Common myeloid progenitor, CD34-positive (primary cell): ENCODE data around the gene GSC2.

ENCODE experiments used
- CTCF ChIA-PET: fragments of 350-600 bp; sonication (Branson Sonifier 250); formaldehyde crosslinking; loops from one replicate; lab custom pipeline; 2021; ENCODE audit warnings: antibody characterized with exemption; lab: Charles Lee
- POLR2A ChIA-PET: fragments of 350-600 bp; sonication (Branson Sonifier 250); formaldehyde crosslinking; loops from one replicate; lab custom pipeline; 2021; ENCODE audit warnings: antibody characterized with exemption; lab: Charles Lee
- DNase-seq, 3 donors: peaks; one replicate each; pipeline versions ENCODE4 v3.0.0 to v3.0.0-alpha.2; 2013
- H3K27ac ChIP-seq, 2 experiments: 1 replicate in 1 of 2; 2 replicates in 1 of 2; pipeline ENCODE4 v1.7.0; 2013; ENCODE audit warnings: inconsistent platforms in 2 of 2, low read length in 2 of 2, mild to moderate bottlenecking in 2 of 2, low read depth in 1 of 2, moderate library complexity in 1 of 2; ENCODE audit not compliant: severe bottlenecking in 2 of 2, insufficient read depth in 1 of 2, poor library complexity in 1 of 2
- H3K27me3 ChIP-seq, 5 experiments: replicated peaks in 2 of 5; 1 replicate in 3 of 5; 2 replicates in 2 of 5; pipeline versions ENCODE4 v1.6.1 to v1.7.0; 2013; ENCODE audit warnings: low read length in 4 of 5, mild to moderate bottlenecking in 2 of 5, moderate library complexity in 2 of 5, inconsistent platforms in 1 of 5; ENCODE audit not compliant: insufficient read depth in 5 of 5, control insufficient read depth in 4 of 5
- H3K36me3 ChIP-seq, 4 experiments: 1 replicate in 2 of 4; 2 replicates in 2 of 4; pipeline versions ENCODE4 v1.6.1 to v1.7.0; 2013; ENCODE audit warnings: low read length in 3 of 4, control low read depth in 1 of 4, mild to moderate bottlenecking in 1 of 4; ENCODE audit not compliant: control insufficient read depth in 4 of 4, insufficient read depth in 4 of 4
- H3K4me1 ChIP-seq, 4 experiments: 1 replicate in 3 of 4; 2 replicates in 1 of 4; pipeline versions ENCODE4 v1.6.1 to v1.7.1; 2013; ENCODE audit warnings: low read length in 3 of 4, mild to moderate bottlenecking in 3 of 4, control low read depth in 1 of 4, inconsistent platforms in 1 of 4, moderate library complexity in 1 of 4; ENCODE audit not compliant: control insufficient read depth in 4 of 4, insufficient read depth in 4 of 4; ENCODE audit errors: control extremely low read depth in 1 of 4
- H3K4me3 ChIP-seq, 7 experiments: 1 replicate in 4 of 7; 2 replicates in 3 of 7; pipeline versions ENCODE4 v1.5.1 to v1.7.0; 2013; ENCODE audit warnings: mild to moderate bottlenecking in 7 of 7, low read length in 6 of 7, moderate library complexity in 6 of 7, inconsistent platforms in 2 of 7, low read depth in 2 of 7, control low read depth in 1 of 7; ENCODE audit not compliant: insufficient read depth in 4 of 7, control insufficient read depth in 1 of 7; ENCODE audit errors: extremely low read depth in 1 of 7
- H3K9me3 ChIP-seq, 5 experiments: 1 replicate in 4 of 5; 2 replicates in 1 of 5; pipeline versions ENCODE4 v1.6.1 to v1.7.1; 2013; ENCODE audit warnings: low read length in 4 of 5, mild to moderate bottlenecking in 2 of 5, inconsistent platforms in 1 of 5, low read depth in 1 of 5, moderate library complexity in 1 of 5; ENCODE audit not compliant: control insufficient read depth in 4 of 5, insufficient read depth in 2 of 5; ENCODE audit errors: control extremely low read depth in 1 of 5
- WGBS: methylation state at CpG from one replicate; pipeline ENCODE4 v1.1.5; 2013; ENCODE audit not compliant: insufficient coverage; 5-methylcytosine and 5-hydroxymethylcytosine counted together

Gene GSC2

DNA sequence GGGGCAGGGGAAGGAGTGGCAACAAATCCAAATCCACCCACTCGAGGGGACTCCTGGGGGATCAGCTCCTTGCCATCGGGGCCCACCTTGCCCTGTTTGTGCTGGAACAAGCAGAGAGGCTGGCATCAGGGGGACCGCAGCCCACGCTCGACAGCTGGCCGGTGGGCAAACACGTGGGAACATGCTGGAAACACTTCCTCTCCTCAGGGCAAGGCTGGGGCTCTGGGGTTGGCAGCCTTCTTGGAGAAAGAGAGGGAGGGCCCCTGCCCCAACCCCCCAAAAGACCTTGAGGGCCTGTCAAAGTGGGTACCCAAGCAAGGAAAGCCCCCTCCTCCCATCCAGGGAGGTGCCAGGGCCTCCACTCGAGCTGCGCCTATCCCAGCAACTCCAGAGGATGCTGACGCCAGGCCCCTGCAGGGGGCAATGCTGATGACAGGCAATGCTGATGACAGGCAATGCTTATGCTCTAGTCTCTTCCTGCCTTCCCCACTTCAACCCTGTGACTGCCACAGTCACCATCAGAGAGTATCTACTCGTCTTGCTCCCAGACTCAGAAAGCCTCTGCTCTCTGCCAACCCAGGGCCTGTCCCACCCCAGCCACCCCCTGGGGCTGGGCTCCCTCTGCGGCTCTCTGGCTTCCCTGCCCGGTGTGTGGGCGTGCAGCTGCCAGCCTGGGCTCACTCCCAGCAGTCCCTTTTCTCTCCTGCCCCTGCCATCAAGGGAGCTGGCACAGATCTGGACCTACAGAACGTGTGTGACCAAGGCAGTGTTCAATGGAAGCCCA, 11.7 kb downstream of the GSC2 start:
- H3K4me3 ChIP-seq, result no peak overlapping the region
- H3K36me3 ChIP-seq, result peaks cover 7 to 89% (median 68%) of the 10 kb centered on the region in 4 experiments
- WGBS, result 94% methylated on average over 10 of the region's 15 CpGs
- peaks cover 0 to 4% (median 3%) of the 10 kb centered on the region in 4 experiments for H3K4me1 ChIP-seq
- no peak for DNase-seq
- no peaks in the 10 kb centered on the region for H3K27me3 ChIP-seq
- H3K9me3 ChIP-seq, result no peaks in the 10 kb centered on the region
- no peak overlapping the region for H3K27ac ChIP-seq
- ChIA-PET POLR2A (interaction anchor here (0.5 kb wide), 1 partner anchor 25 kb away, joined by 3 read pairs; no protein-coding TSS in a partner anchor), CTCF (interaction anchor here (0.6 kb wide), 1 partner anchor 988 kb away, joined by 3 read pairs; the partner anchor contains the start of gene USP18)

DNA sequence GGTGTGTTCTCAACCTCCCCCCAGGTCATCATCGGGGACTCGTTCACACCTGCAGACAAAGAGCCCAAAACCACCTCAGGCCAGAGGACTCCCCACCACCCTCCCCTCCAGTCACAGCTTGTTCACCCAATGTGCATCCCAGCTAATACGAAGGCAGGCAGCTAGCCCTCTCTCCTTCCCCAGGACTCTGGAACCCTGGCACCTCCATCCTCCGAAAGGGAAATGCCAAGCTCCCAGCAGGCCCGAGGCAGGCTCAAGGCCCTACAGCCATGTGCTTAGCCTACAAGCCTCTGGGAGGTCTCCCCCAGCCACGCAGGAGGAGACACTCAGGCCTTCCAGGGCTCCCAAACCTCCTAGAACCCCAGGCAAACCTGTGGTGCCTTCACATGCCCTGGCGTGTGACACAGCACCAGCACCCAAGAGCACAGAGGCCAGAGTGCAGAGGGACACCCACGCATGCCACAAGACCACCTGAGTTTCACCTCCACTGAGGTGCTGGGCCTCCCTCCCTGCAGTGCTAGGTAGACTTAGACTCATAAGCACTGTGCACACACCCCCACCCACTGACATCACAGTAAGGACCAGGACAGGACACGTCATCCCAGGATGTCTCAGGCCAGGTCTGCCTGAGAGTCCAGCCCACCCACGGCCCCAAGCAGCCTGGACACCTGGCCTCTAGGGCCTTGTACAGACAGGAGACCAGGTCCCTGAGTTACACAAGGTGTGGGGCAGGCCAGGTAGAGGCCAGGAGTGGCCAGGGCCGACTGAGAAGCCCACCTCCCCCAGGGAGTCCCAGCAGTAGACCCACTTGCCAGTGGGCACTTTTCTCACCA, 12.5 kb downstream of the GSC2 start:
- Histone ChIP-seq H3K27ac (no peak overlapping the region), H3K4me3 (no peak overlapping the region), H3K9me3 (no peaks in the 10 kb centered on the region), H3K36me3 (peaks cover 7 to 95% (median 72%) of the 10 kb centered on the region in 4 experiments), H3K27me3 (no peaks in the 10 kb centered on the region), H3K4me1 (no peaks in the 10 kb centered on the region)
- no peak for DNase-seq
- ChIA-PET POLR2A (no interaction called here), CTCF (interaction anchor here (0.9 kb wide), 1 partner anchor 27 kb away, joined by 3 read pairs; no protein-coding TSS in a partner anchor)
- 98% methylated on average over 7 of the region's 11 CpGs for WGBS

DNA sequence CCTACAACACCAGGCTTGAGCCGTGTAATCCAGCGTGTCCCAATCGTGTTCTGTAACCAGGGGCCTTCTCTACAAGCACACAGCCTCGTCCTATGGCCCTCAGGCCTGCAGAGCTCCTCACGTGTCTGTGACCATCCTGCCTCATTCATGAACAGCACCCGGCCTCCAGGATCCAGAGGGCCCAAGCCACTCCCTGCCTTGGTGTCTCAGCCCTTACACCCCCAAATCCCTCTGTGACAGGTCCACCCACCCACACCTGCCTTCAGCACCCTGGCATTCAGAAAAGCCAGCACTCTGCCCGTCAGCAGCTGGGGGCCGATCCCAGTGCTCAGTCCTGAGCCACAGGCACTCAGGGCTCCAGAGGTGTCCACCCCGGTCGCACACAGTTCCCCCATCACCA, 13.2 kb downstream of the GSC2 start:
- no peak for DNase-seq
- POLR2A ChIA-PET, result no interaction called here
- 92% methylated on average over 8 of the region's 10 CpGs for WGBS
- CTCF ChIA-PET, result interaction anchor here (0.9 kb wide), 1 partner anchor 26 kb away, joined by 3 read pairs; no protein-coding TSS in a partner anchor
- H3K4me1 ChIP-seq, result no peaks in the 10 kb centered on the region
- no peak overlapping the region for H3K4me3 ChIP-seq
- peaks cover 11 to 93% (median 70%) of the 10 kb centered on the region in 4 experiments for H3K36me3 ChIP-seq
- no peaks in the 10 kb centered on the region for H3K9me3 ChIP-seq
- no peaks in the 10 kb centered on the region for H3K27me3 ChIP-seq
- no peak overlapping the region for H3K27ac ChIP-seq

DNA sequence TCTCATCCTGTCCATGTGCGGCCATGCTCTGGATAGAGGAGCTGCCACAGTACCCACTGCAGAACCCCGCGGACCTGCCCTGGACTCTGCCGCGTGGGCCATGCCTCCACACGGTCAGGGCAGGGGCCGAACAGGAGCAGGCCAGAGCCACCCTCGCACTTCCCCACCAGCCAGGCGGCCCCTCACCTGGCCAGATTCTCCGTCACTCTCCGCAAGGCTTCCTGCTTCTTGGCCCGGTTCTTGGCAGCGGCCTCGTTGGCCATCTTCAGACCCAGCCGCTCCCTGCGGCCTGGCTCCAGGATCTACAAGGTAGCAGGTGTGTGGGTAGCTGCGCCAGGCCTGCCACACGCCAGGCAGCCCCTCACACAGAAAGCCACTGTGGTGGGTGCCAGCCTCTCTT, 15.2 kb downstream of the GSC2 start:
- Histone ChIP-seq H3K27me3 (no peaks in the 10 kb centered on the region), H3K27ac (no peak overlapping the region), H3K9me3 (no peaks in the 10 kb centered on the region), H3K36me3 (peaks cover 11 to 77% (median 63%) of the 10 kb centered on the region in 4 experiments), H3K4me1 (no peaks in the 10 kb centered on the region), H3K4me3 (no peak overlapping the region)
- ChIA-PET CTCF (interaction anchor here (0.9 kb wide), 1 partner anchor 38 kb away, joined by 3 read pairs; no protein-coding TSS in a partner anchor), POLR2A (no interaction called here)
- DNase-seq, result no peak
- 93% methylated on average over 13 of the region's 18 CpGs for WGBS

DNA sequence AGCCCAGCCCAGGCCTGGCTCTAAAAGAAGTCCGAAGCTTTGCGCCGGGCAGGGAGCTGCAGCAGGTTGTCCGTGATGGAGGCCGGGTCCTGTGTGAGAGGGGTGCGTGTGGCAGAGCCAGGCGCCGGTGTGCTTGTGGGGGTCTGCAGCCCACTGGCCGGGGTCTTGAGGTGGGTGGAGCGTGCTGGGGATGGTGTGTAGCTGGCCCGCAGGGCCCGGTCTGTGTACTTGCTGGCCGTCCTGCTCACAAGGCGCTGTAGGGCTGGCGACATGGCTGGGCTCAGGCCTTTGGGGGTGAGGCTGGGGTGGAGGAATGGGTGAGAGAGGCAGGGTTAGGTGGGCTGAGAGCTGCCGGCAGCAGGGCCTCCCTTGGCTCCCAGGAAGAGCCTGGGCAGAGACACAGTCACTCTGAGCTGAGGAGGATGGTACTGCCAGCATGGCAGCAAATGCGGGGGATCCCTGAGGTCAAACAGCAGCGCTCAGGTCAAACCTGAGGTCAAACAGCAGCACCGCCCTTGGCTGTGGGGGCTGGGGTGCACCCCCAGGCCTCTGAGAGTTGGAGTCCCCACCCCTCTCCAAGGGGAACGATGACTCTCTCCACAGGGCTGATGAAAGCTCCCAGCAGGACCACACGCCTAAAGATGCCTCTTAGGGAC, 15.8 kb downstream of the GSC2 start:
- H3K4me1 ChIP-seq, result no peaks in the 10 kb centered on the region
- peaks cover 7 to 72% (median 58%) of the 10 kb centered on the region in 4 experiments for H3K36me3 ChIP-seq
- CTCF ChIA-PET, result interaction anchor here (0.9 to 1.5 kb wide), 3 partner anchors 12 to 39 kb away, joined by 3 to 5 read pairs (median 3); partner anchors contain the start of gene DGCR2

DNA sequence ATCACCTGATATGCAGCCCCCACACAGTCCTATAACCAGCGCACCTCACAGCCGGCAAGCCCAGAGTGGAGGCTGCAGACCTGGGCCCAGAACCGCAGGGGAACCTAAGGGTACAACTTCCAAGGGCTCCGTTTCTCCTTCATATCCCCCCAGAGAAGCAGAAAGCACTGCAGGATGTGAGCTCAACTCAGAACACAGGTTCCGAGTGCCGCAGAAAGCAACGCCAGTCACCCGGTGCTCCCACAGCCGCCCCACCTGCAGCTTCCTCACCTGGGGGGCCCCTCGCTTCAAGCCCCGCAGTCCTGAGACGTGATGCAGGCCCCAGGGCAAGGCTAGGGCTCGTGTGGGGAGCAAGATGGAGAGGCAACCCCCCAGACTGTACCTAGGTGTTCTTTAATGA, 16.5 kb downstream of the GSC2 start:
- DNase-seq, result no peak
- ChIA-PET CTCF (interaction anchor here (0.6 to 1.5 kb wide), 4 partner anchors 11 to 476 kb away, joined by 3 to 6 read pairs (median 4); partner anchors contain the start of genes DGCR2 and ESS2), POLR2A (no interaction called here)
- Histone ChIP-seq H3K36me3 (peaks cover 6 to 64% (median 51%) of the 10 kb centered on the region in 4 experiments), H3K4me1 (no peaks in the 10 kb centered on the region), H3K27ac (no peak overlapping the region), H3K4me3 (no peak overlapping the region), H3K9me3 (no peaks in the 10 kb centered on the region), H3K27me3 (no peaks in the 10 kb centered on the region)
- 97% methylated on average over 13 of the region's 13 CpGs for WGBS

More for the DNA sequence above, 15.8 kb downstream of the GSC2 start:
- POLR2A ChIA-PET, result no interaction called here
- H3K4me3 ChIP-seq, result no peak overlapping the region
- no peak overlapping the region for H3K27ac ChIP-seq
- 95% methylated on average over 20 of the region's 21 CpGs for WGBS
- no peak for DNase-seq
- no peaks in the 10 kb centered on the region for H3K9me3 ChIP-seq
- no peaks in the 10 kb centered on the region for H3K27me3 ChIP-seq
